Stimulated activated CD4-positive, alpha-beta T cell treated with anti-CD3 and anti-CD28 coated beads, Interleukin-12 subunit alpha, Interleukin-12 subunit beta, amount 100 ng/mL, for 24 hours (primary cell): ENCODE results near the gene FBXO46.
"Not testable (repeated sequence)": the region's sequence is repeated elsewhere in the genome, so short reads cannot be mapped to it uniquely, and the experiment has no call there.

Experiments used
- DNase-seq, 2 experiments: peaks; one replicate each; pipeline ENCODE4 v3.0.0-alpha.2; 2020; ENCODE audit warnings: low read depth in 2 of 2

FBXO46 gene

GRCh38 chr19:45766869-45767346, 36.2 kb upstream of the FBXO46 start:
- no peak for DNase-seq

- no peak for DNase-seq
Measured at GRCh38 chr19:45766296-45766868, 35.7 kb upstream of the FBXO46 start.

GRCh38 chr19:45765702-45766295, 35.1 kb upstream of the FBXO46 start:
- DNase-seq = no peak

GRCh38 chr19:45764945-45765701, 34.4 kb upstream of the FBXO46 start:
- DNase-seq = no peak

GRCh38 chr19:45764475-45764874, 33.8 kb upstream of the FBXO46 start:
- no peak for DNase-seq

- no peak for DNase-seq
Measured at GRCh38 chr19:45763691-45764294, 33.1 kb upstream of the FBXO46 start.

- DNase-seq = no peak
Measured at GRCh38 chr19:45762870-45763631, 32.4 kb upstream of the FBXO46 start.

GRCh38 chr19:45761714-45762113, 31.0 kb upstream of the FBXO46 start:
- DNase-seq = no peak

GRCh38 chr19:45758921-45759320, 28.2 kb upstream of the FBXO46 start:
- DNase-seq = no peak

GRCh38 chr19:45757695-45758094, 27.0 kb upstream of the FBXO46 start:
- no peak for DNase-seq

GRCh38 chr19:45754323-45754722, 23.6 kb upstream of the FBXO46 start:
- DNase-seq = no peak

GRCh38 chr19:45753548-45753947, 22.9 kb upstream of the FBXO46 start:
- DNase-seq = no peak

GRCh38 chr19:45752639-45753038, 21.9 kb upstream of the FBXO46 start:
- DNase-seq = no peak

- DNase-seq = not testable (repeated sequence)
Measured at GRCh38 chr19:45751483-45751882, 20.8 kb upstream of the FBXO46 start.

GRCh38 chr19:45747513-45747912, 16.8 kb upstream of the FBXO46 start:
- no peak for DNase-seq

GRCh38 chr19:45746866-45747265, 16.2 kb upstream of the FBXO46 start:
- DNase-seq = no peak

- no peak for DNase-seq
Measured at GRCh38 chr19:45745606-45746005, 14.9 kb upstream of the FBXO46 start.

- no peak for DNase-seq
Measured at GRCh38 chr19:45742969-45743368, 12.3 kb upstream of the FBXO46 start.

- DNase-seq = no peak
Measured at GRCh38 chr19:45739498-45740439, 9.1 kb upstream of the FBXO46 start.

- DNase-seq = no peak
Measured at GRCh38 chr19:45733160-45733810, 2.6 kb upstream of the FBXO46 start, which contains the start of gene MEIOSIN. Gene MEIOSIN (plus strand): TSS chr19:45733439. CDS start chr19:45735377, 1,938 bp downstream.
